Esophagus squamous epithelium (tissue), 4 donors: ENCODE data around the gene CDKN2AIP.

Experiments used
- CTCF ChIP-seq, 6 experiments: fragments of 450-650 bp in 4 of 6; fragments of 200-600 bp in 2 of 6; sonication (generic) in 2 of 6; IDR thresholded peaks; one replicate each; pipeline ENCODE4 v1.5.1; 2016 to 2019; ENCODE audit warnings: antibody characterized with exemption in 6 of 6, mild to moderate bottlenecking in 4 of 6, moderate library complexity in 4 of 6
- POLR2A ChIP-seq, 4 donors: fragments of 450-650 bp; IDR thresholded peaks; one replicate each; pipeline ENCODE4 v1.6.1; 2017; ENCODE audit warnings: antibody characterized with exemption in 4 of 4, mild to moderate bottlenecking in 4 of 4, moderate library complexity in 3 of 4

- no peak for TF ChIP-seq CTCF (IDR thresholded peaks at IDR 0.05)
- no peak for TF ChIP-seq POLR2A (IDR thresholded peaks at IDR 0.05)
Observed at GRCh38 chr4:183399616-183400015, 44.8 kb upstream of the CDKN2AIP start.
